Neuronal stem cell (in vitro differentiated cells): Measurements from ENCODE around the gene KYNU.
A peak's percentile ranks its signal among the peaks of the same experiment; 100 is the strongest.

Experiments
- DNase-seq: peaks from one replicate; pipeline ENCODE4 v3.0.0-alpha.2; 2013; ENCODE audit warnings: low spot score
- H2AFZ ChIP-seq: one replicate; pipeline ENCODE4 v1.6.1; 2013; ENCODE audit warnings: mild to moderate bottlenecking, low read length, inconsistent platforms
- H2AK5ac ChIP-seq: 2 replicates; pipeline ENCODE4 v1.6.1; 2013; ENCODE audit warnings: low read depth, mild to moderate bottlenecking, inconsistent platforms, low read length, moderate library complexity, mixed read lengths
- H2BK120ac ChIP-seq: 2 replicates; pipeline ENCODE4 v1.6.1; 2013; ENCODE audit warnings: low read depth, mild to moderate bottlenecking, inconsistent platforms, low read length, moderate library complexity, mixed read lengths
- H2BK12ac ChIP-seq: one replicate; pipeline ENCODE4 v1.6.1; 2013; ENCODE audit warnings: low read length, inconsistent platforms
- H2BK15ac ChIP-seq: 2 replicates; pipeline ENCODE4 v1.6.1; 2013; ENCODE audit warnings: mild to moderate bottlenecking, low read length, inconsistent platforms, mixed read lengths
- H2BK5ac ChIP-seq: one replicate; pipeline ENCODE4 v1.6.1; 2013; ENCODE audit warnings: inconsistent platforms, mild to moderate bottlenecking, low read length, moderate library complexity
- H3K14ac ChIP-seq: one replicate; pipeline ENCODE4 v1.6.1; 2013; ENCODE audit warnings: low read length, inconsistent platforms
- H3K18ac ChIP-seq: 2 replicates; pipeline ENCODE4 v1.6.1; 2013; ENCODE audit warnings: low read length, inconsistent platforms
- H3K23ac ChIP-seq: 2 replicates; pipeline ENCODE4 v1.6.1; 2013; ENCODE audit warnings: low read depth, mild to moderate bottlenecking, mixed read lengths, low read length, inconsistent platforms; ENCODE audit not compliant: poor library complexity
- H3K27ac ChIP-seq: replicated peaks from 3 replicates; pipeline ENCODE4 v1.5.1; 2013; ENCODE audit warnings: low read length, inconsistent platforms
- H3K27me3 ChIP-seq, 3 experiments: 2 replicates each; pipeline ENCODE4 v1.6.1; 2013; ENCODE audit warnings: low read length in 3 of 3, mild to moderate bottlenecking in 2 of 3, inconsistent platforms in 1 of 3, low read depth in 1 of 3, mixed read lengths in 1 of 3, moderate library complexity in 1 of 3; ENCODE audit not compliant: control insufficient read depth in 3 of 3, insufficient read depth in 3 of 3
- H3K36me3 ChIP-seq, 2 donors: replicated peaks in 1 of 2; 2 replicates each; pipeline ENCODE4 v1.6.1; 2013; ENCODE audit warnings: low read length in 2 of 2; ENCODE audit not compliant: control insufficient read depth in 2 of 2, insufficient read depth in 2 of 2
- H3K4ac ChIP-seq: 2 replicates; pipeline ENCODE4 v1.6.1; 2013; ENCODE audit warnings: inconsistent platforms, mild to moderate bottlenecking, low read length, moderate library complexity
- H3K4me1 ChIP-seq, 2 donors: 1 replicate in 1 of 2; 2 replicates in 1 of 2; pipeline ENCODE4 v1.6.1; 2013; ENCODE audit warnings: low read length in 2 of 2, low read depth in 1 of 2; ENCODE audit not compliant: control insufficient read depth in 2 of 2, insufficient read depth in 1 of 2
- H3K4me2 ChIP-seq: one replicate; pipeline ENCODE4 v1.6.1; 2013; ENCODE audit warnings: mild to moderate bottlenecking, low read length, inconsistent platforms; ENCODE audit not compliant: insufficient read depth, poor library complexity, severe bottlenecking
- H3K4me3 ChIP-seq, 2 donors: 2 replicates each; pipeline ENCODE4 v1.5.1; 2013; ENCODE audit warnings: low read length in 2 of 2, mild to moderate bottlenecking in 2 of 2, inconsistent platforms in 1 of 2, moderate library complexity in 1 of 2
- H3K79me1 ChIP-seq: one replicate; pipeline ENCODE4 v1.6.1; 2013; ENCODE audit warnings: low read depth, mild to moderate bottlenecking, inconsistent platforms, low read length, moderate library complexity
- H3K9ac ChIP-seq: one replicate; pipeline ENCODE4 v1.6.1; 2013; ENCODE audit warnings: mild to moderate bottlenecking, low read depth, low read length, inconsistent platforms; ENCODE audit not compliant: poor library complexity
- H3K9me3 ChIP-seq, 2 donors: replicated peaks in 1 of 2; 2 replicates each; pipeline versions ENCODE3 to v1.6.1; 2013; ENCODE audit warnings: low read length in 2 of 2, mild to moderate bottlenecking in 2 of 2, inconsistent platforms in 1 of 2, low read depth in 1 of 2, mixed read lengths in 1 of 2, moderate library complexity in 1 of 2; ENCODE audit not compliant: control insufficient read depth in 2 of 2, insufficient read depth in 1 of 2
- H4K8ac ChIP-seq: one replicate; pipeline ENCODE4 v1.6.1; 2013; ENCODE audit warnings: low read depth, mild to moderate bottlenecking, inconsistent platforms, low read length, moderate library complexity
- H4K91ac ChIP-seq: one replicate; pipeline ENCODE4 v1.6.1; 2013; ENCODE audit warnings: low read length, low read depth, mild to moderate bottlenecking, inconsistent platforms; ENCODE audit not compliant: poor library complexity
- WGBS, 2 donors: extraction: QIAGEN DNeasy Blood & Tissue Kit; methylation state at CpG; one replicate each; pipeline ENCODE4 v1.1.7; 2013; ENCODE audit warnings: missing lambda C conversion rate in 2 of 2, mixed read lengths in 1 of 2; ENCODE audit not compliant: insufficient read length in 2 of 2, insufficient replicate concordance in 1 of 2; ENCODE audit errors: extremely low coverage in 2 of 2; 5-methylcytosine and 5-hydroxymethylcytosine counted together

The KYNU gene

DNA sequence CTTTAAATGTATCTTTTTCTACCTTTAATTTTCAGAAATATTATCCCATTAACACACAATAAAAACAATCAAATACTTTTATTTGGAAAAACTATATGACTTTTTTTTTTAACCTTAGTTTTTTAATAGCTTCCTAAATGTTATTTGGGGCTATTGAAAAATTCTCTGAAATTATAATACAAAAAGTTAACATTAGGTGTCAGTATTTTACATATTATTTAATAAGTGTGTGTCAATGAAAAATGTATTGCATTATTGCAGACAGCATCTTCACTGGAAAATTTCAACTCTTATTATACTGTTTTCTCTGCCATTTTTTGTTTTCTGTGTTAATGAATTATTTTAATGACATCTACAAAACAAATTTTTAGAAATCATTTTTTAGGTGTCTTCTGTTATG is 200.6 kb downstream of the KYNU start:
- H3K4me2 ChIP-seq = no peak overlapping the region
- H3K14ac ChIP-seq = no peak overlapping the region
- H2BK120ac ChIP-seq = no peak overlapping the region
- no peak overlapping the region for H2BK5ac ChIP-seq
- H4K8ac ChIP-seq = no peak overlapping the region
- no peak overlapping the region for H3K9ac ChIP-seq
- no peaks in the 10 kb centered on the region for H3K36me3 ChIP-seq
- H3K23ac ChIP-seq = no peak overlapping the region
- H2AFZ ChIP-seq = no peak overlapping the region
- no peak overlapping the region for H2BK15ac ChIP-seq
- no peak overlapping the region for H2AK5ac ChIP-seq
- H3K4me1 ChIP-seq = peaks cover 0 to 1% of the 10 kb centered on the region in 2 donors
- no peaks in the 10 kb centered on the region for H3K27me3 ChIP-seq
- no peak overlapping the region for H4K91ac ChIP-seq
- H3K4me3 ChIP-seq = no peak overlapping the region
- no peaks in the 10 kb centered on the region for H3K79me1 ChIP-seq
- no peak overlapping the region for H3K18ac ChIP-seq
- H3K9me3 ChIP-seq = peaks cover 4 to 5% of the 10 kb centered on the region in 2 donors
- H2BK12ac ChIP-seq = no peak overlapping the region
- no peak overlapping the region for H3K27ac ChIP-seq
- no peak for DNase-seq
- no peak overlapping the region for H3K4ac ChIP-seq

DNA sequence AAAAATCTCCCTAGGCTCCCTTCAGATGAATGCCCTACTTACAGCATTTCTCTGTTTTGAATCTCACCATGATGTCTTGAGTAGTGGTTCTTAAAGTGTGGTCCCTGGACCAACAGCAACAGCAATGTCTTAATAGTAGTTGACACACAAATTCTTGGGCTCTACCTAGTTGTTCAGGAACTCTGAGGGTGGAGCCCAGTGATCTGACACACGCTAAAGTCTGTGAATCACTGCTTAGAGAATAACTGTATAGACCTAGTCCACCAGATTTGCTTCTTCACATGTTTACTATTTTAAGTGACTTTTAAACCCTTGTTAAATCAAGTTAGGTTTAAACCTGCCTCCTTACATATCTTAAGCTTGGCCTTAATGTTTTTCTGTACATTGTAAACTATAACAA is 204.2 kb downstream of the KYNU start:
- no peak overlapping the region for H4K8ac ChIP-seq
- no peak overlapping the region for H3K4me3 ChIP-seq
- H2BK120ac ChIP-seq = no peak overlapping the region
- no peaks in the 10 kb centered on the region for H3K27me3 ChIP-seq
- H3K4me2 ChIP-seq = no peak overlapping the region
- peaks cover 0 to 1% of the 10 kb centered on the region in 2 donors for H3K4me1 ChIP-seq
- no CpG with 5 or more reads among the region's 1 CpG for WGBS, 2 donors
- no peak overlapping the region for H3K4ac ChIP-seq
- H2BK15ac ChIP-seq = no peak overlapping the region
- no peak overlapping the region for H3K14ac ChIP-seq
- no peak overlapping the region for H2AFZ ChIP-seq
- no peak overlapping the region for H2BK5ac ChIP-seq
- no peak overlapping the region for H2BK12ac ChIP-seq
- no peak overlapping the region for H3K18ac ChIP-seq
- no peaks in the 10 kb centered on the region for H3K9me3 ChIP-seq
- no peak overlapping the region for H2AK5ac ChIP-seq
- no peak overlapping the region for H4K91ac ChIP-seq
- H3K79me1 ChIP-seq = no peaks in the 10 kb centered on the region
- no peak overlapping the region for H3K9ac ChIP-seq
- DNase-seq = no peak
- H3K36me3 ChIP-seq = no peaks in the 10 kb centered on the region
- no peak overlapping the region for H3K23ac ChIP-seq
- H3K27ac ChIP-seq = no peak overlapping the region

DNA sequence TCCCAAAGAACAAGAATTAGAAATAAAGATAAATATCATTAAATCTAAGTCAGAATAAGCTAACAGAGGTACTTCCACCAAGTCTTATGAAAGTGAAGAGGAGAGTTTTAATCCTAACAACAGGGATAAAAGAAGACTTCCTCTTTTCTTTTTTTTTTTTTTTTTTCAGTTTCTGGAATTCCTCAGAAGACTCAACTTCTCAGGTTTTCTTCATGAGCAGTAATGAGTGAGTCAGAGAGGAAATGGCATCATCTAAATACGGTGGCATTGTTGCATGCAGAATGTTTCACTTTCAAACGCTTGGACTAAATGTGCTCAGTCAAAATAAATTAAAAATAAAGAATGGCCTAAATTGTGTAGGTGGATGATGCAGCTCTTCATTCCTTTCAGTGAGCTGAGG is 206.2 kb downstream of the KYNU start:
- H2BK5ac ChIP-seq = no peak overlapping the region
- DNase-seq = no peak
- WGBS, 2 donors = no CpG with 5 or more reads among the region's 2 CpGs
- no peaks in the 10 kb centered on the region for H3K36me3 ChIP-seq
- no peak overlapping the region for H4K91ac ChIP-seq
- no peak overlapping the region for H3K23ac ChIP-seq
- H4K8ac ChIP-seq = no peak overlapping the region
- H3K27ac ChIP-seq = no peak overlapping the region
- no peak overlapping the region for H3K18ac ChIP-seq
- no peak overlapping the region for H2BK120ac ChIP-seq
- no peak overlapping the region for H3K4me2 ChIP-seq
- no peak overlapping the region for H2BK12ac ChIP-seq
- peaks cover 0 to 1% of the 10 kb centered on the region in 2 donors for H3K4me1 ChIP-seq
- H2AK5ac ChIP-seq = no peak overlapping the region
- no peaks in the 10 kb centered on the region for H3K9me3 ChIP-seq
- H3K9ac ChIP-seq = no peak overlapping the region
- no peak overlapping the region for H3K4me3 ChIP-seq
- H3K4ac ChIP-seq = no peak overlapping the region
- no peak overlapping the region for H2BK15ac ChIP-seq
- H2AFZ ChIP-seq = peak overlapping the region; percentile 53
- H3K79me1 ChIP-seq = no peaks in the 10 kb centered on the region
- H3K14ac ChIP-seq = no peak overlapping the region
- no peaks in the 10 kb centered on the region for H3K27me3 ChIP-seq

DNA sequence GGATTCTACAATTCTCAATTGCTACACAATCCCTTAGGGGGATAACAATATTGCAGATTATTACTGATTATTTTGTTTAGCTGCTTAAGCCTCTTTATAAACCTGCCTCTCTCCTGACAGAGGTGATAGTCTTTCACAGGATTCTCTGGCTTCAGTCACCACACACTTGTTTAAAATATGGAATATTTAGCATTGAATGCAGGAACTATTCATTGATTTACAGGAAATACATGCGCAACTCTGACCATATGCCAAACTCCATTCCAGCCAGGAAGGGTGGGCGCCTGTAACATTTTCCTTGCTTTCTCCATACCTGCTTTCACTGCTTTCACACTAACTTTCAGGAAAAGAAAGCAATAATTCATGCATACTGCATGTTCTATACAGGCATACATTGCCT is 207.0 kb downstream of the KYNU start:
- H3K4me1 ChIP-seq = peaks cover 0 to 1% of the 10 kb centered on the region in 2 donors
- H3K27ac ChIP-seq = no peak overlapping the region
- H2AK5ac ChIP-seq = no peak overlapping the region
- H3K36me3 ChIP-seq = no peaks in the 10 kb centered on the region
- no peak overlapping the region for H3K23ac ChIP-seq
- no peak overlapping the region for H2BK15ac ChIP-seq
- no peaks in the 10 kb centered on the region for H3K79me1 ChIP-seq
- H2BK120ac ChIP-seq = no peak overlapping the region
- H3K4me3 ChIP-seq = no peak overlapping the region
- H2BK5ac ChIP-seq = no peak overlapping the region
- peak overlapping the region; percentile 53 for H2AFZ ChIP-seq
- H3K9me3 ChIP-seq = no peaks in the 10 kb centered on the region
- no peaks in the 10 kb centered on the region for H3K27me3 ChIP-seq
- no peak overlapping the region for H3K14ac ChIP-seq
- no peak overlapping the region for H3K18ac ChIP-seq
- H3K4ac ChIP-seq = no peak overlapping the region
- no peak overlapping the region for H3K4me2 ChIP-seq
- no peak overlapping the region for H4K8ac ChIP-seq
- H3K9ac ChIP-seq = no peak overlapping the region
- WGBS, 2 donors = no CpG with 5 or more reads among the region's 2 CpGs
- no peak overlapping the region for H2BK12ac ChIP-seq
- DNase-seq = no peak
- H4K91ac ChIP-seq = no peak overlapping the region
